Diencephalon (tissue), 1 donor: ENCODE data around the gene LMBRD2. TPM values are rescaled to one million over a fixed set of nuclear protein-coding genes. Genes with fewer than 3 reads are reported as not detected.
A peak's percentile ranks its signal among the peaks of the same experiment; 100 is the strongest.

Experiments used
- small RNA-seq: library from RNA; depleted of rRNA; stranded (forward); fragments of <200 nt; gene quantifications from one replicate; pipeline ENCODE3, GENCODE V24; 2014
- total RNA-seq: library from RNA; depleted of rRNA; stranded (reverse); fragments of >200 nt; gene quantifications from one replicate; pipeline ENCODE4 v1.2.3, GENCODE V29; 2014

The LMBRD2 gene
- total RNA-seq: 65.3 TPM

GRCh38 chr5:36151434-36152323 lies at the start of gene LMBRD2, which contains the start of gene SKP2:
LMBRD2 (minus strand) TSS chr5:36151887; CDS start chr5:36143349, 8,538 bp downstream.
SKP2 (plus strand) TSS chr5:36152111; CDS start chr5:36152263, 152 bp downstream.

GRCh38 chr5:36066540-36067210 lies 85.0 kb downstream of the LMBRD2 start, which contains the start of gene UGT3A2:
UGT3A2 (minus strand) TSS chr5:36066882; CDS start chr5:36066789, 93 bp downstream.

Small RNA genes within 50 kb of the gene (small RNA-seq; reads per million reads assigned to genes)
- gene AC016612.1 (not detected), gene MIR580 (0.26 reads per million, percentile 9 among the genes with 10 or more reads in this experiment), gene RNU6-1305P (not detected)

Other genes with a start within 250 kb of the LMBRD2 start
- gene CAPSL, start 213.3 kb downstream of the LMBRD2 start, total RNA-seq: 6.5 TPM
- not detected for gene UGT3A1, start 160.5 kb downstream of the LMBRD2 start, total RNA-seq
- gene UGT3A2, start 85.0 kb downstream of the LMBRD2 start, total RNA-seq: 0.69 TPM
- gene SKP2, start 224 bp upstream of the LMBRD2 start, total RNA-seq: 21.5 TPM
- 91.6 TPM for gene NADK2, start 90.0 kb upstream of the LMBRD2 start, total RNA-seq
- gene RANBP3L, start 150.0 kb upstream of the LMBRD2 start, total RNA-seq: 15.5 TPM